GM18867 (cell line): Measurements from ENCODE around the gene SPATA18.
"Not testable (repeated sequence)": the region's sequence is repeated elsewhere in the genome, so short reads cannot be mapped to it uniquely, and the experiment has no call there.

Experiments
- ATAC-seq: cut with Tn5 transposase; IDR thresholded peaks from one replicate; pipeline ENCODE4 v1.9.1; 2021; ENCODE audit warnings: mild to moderate bottlenecking, moderate library complexity; ENCODE audit not compliant: unreplicated experiment

SPATA18 gene

GRCh38 chr4:52105276-52105675 lies 54.2 kb downstream of the SPATA18 start:
- no peak for ATAC-seq

- no peak for ATAC-seq
Measured at GRCh38 chr4:52106191-52106590, 55.1 kb downstream of the SPATA18 start.

GRCh38 chr4:52106660-52107059 lies 55.6 kb downstream of the SPATA18 start:
- no peak for ATAC-seq

GRCh38 chr4:52107336-52107735 lies 56.2 kb downstream of the SPATA18 start:
- ATAC-seq = no peak

GRCh38 chr4:52107745-52108144 lies 56.6 kb downstream of the SPATA18 start:
- no peak for ATAC-seq

- ATAC-seq = no peak
Measured at GRCh38 chr4:52110171-52110570, 59.1 kb downstream of the SPATA18 start.

- ATAC-seq = no peak
Measured at GRCh38 chr4:52111995-52112394, 60.9 kb downstream of the SPATA18 start.

GRCh38 chr4:52112411-52112810 lies 61.3 kb downstream of the SPATA18 start:
- no peak for ATAC-seq

- no peak for ATAC-seq
Measured at GRCh38 chr4:52116641-52117040, 65.5 kb downstream of the SPATA18 start.

- no peak for ATAC-seq
Measured at GRCh38 chr4:52126226-52126625, 75.1 kb downstream of the SPATA18 start.

- no peak for ATAC-seq
Measured at GRCh38 chr4:52126966-52127365, 75.9 kb downstream of the SPATA18 start.

GRCh38 chr4:52135171-52135570 lies 84.1 kb downstream of the SPATA18 start:
- no peak for ATAC-seq

GRCh38 chr4:52137152-52137551 lies 86.0 kb downstream of the SPATA18 start:
- not testable (repeated sequence) for ATAC-seq

- ATAC-seq = no peak
Measured at GRCh38 chr4:52142816-52143215, 91.7 kb downstream of the SPATA18 start.

GRCh38 chr4:52143815-52144214 lies 92.7 kb downstream of the SPATA18 start:
- no peak for ATAC-seq

GRCh38 chr4:52144372-52144771 lies 93.3 kb downstream of the SPATA18 start:
- ATAC-seq = no peak
